ENCODE measurements around the gene PDE6G. TPM values are rescaled to one million over a fixed set of nuclear protein-coding genes. Genes with fewer than 3 reads are reported as not detected.
A peak's percentile ranks its signal among the peaks of the same experiment; 100 is the strongest.
"Not testable (repeated sequence)": the region's sequence is repeated elsewhere in the genome, so short reads cannot be mapped to it uniquely, and the experiment has no call there.

The PDE6G gene
- total RNA-seq, 2 donors from 2014 or later, result 0.50 TPM; not detected in 1

- intact Hi-C loops (cut with DNase I), result no loop called here
- DNase-seq (no peak), ATAC-seq (no peak)
Observed at GRCh38 chr17:81690066-81690465, 33.7 kb upstream of the PDE6G start.

- ATAC-seq (no peak), DNase-seq (no peak)
- intact Hi-C loops (cut with DNase I), result no loop called here
Observed at GRCh38 chr17:81688616-81689015, 32.3 kb upstream of the PDE6G start.

- DNase-seq, result no peak
- intact Hi-C loops (cut with DNase I), result no loop called here
- ATAC-seq, result no peak
Observed at GRCh38 chr17:81687770-81688541, 31.6 kb upstream of the PDE6G start.

GRCh38 chr17:81686614-81687013 lies 30.3 kb upstream of the PDE6G start:
- DNase-seq (no peak), ATAC-seq (no peak)
- intact Hi-C loops (cut with DNase I), result no loop called here

- ATAC-seq (no peak), DNase-seq (no peak)
- intact Hi-C loops (cut with DNase I), result no loop called here
Observed at GRCh38 chr17:81685108-81685507, 28.8 kb upstream of the PDE6G start.

- DNase-seq, result no peak
- ATAC-seq, result peak; percentile 2 to 39
- intact Hi-C loops (cut with DNase I), result no loop called here
Observed at GRCh38 chr17:81684442-81684911, 28.1 kb upstream of the PDE6G start.

GRCh38 chr17:81683584-81684441 lies 27.5 kb upstream of the PDE6G start, which contains the start of the genes ARL16 and HGS:
Gene ARL16, minus strand, starts transcription at chr17:81683797. Its CDS starts 44 bp downstream, at chr17:81683753.
Gene HGS, plus strand, starts transcription at chr17:81684011. Its CDS starts 56 bp downstream, at chr17:81684067.
- peak; percentile 99 for DNase-seq
- intact Hi-C loops (cut with DNase I), result no loop called here
- ATAC-seq, result peak; percentile 98 to 99

GRCh38 chr17:81683208-81683583 lies 26.9 kb upstream of the PDE6G start:
- ATAC-seq (peak; percentile 5 to 20), DNase-seq (no peak)
- intact Hi-C loops (cut with DNase I), result no loop called here

- no peak for ATAC-seq
- DNase-seq, result no peak
- intact Hi-C loops (cut with DNase I), result no loop called here
Observed at GRCh38 chr17:81682565-81683207, 26.3 kb upstream of the PDE6G start.

GRCh38 chr17:81681672-81682071 lies 25.3 kb upstream of the PDE6G start:
- ATAC-seq, result no peak
- intact Hi-C loops (cut with DNase I), result no loop called here
- no peak for DNase-seq

- no peak for DNase-seq
- intact Hi-C loops (cut with DNase I), result no loop called here
- no peak for ATAC-seq
Observed at GRCh38 chr17:81680150-81680549, 23.8 kb upstream of the PDE6G start.

- DNase-seq (no peak), ATAC-seq (peak in 1 of 2 donors; percentile 27)
- intact Hi-C loops (cut with DNase I), result no loop called here
Observed at GRCh38 chr17:81676906-81677305, 20.6 kb upstream of the PDE6G start.

- ATAC-seq; DNase-seq; intact Hi-C loops (cut with DNase I): not testable (repeated sequence)
Observed at GRCh38 chr17:81675515-81676221, 19.3 kb upstream of the PDE6G start.

GRCh38 chr17:81673561-81674258 lies 17.4 kb upstream of the PDE6G start:
- intact Hi-C loops (cut with DNase I), result no loop called here
- DNase-seq (no peak), ATAC-seq (no peak)

- no peak for DNase-seq
- no peak for ATAC-seq
- intact Hi-C loops (cut with DNase I), result no loop called here
Observed at GRCh38 chr17:81672954-81673353, 16.6 kb upstream of the PDE6G start.

GRCh38 chr17:81672504-81672903 lies 16.2 kb upstream of the PDE6G start:
- intact Hi-C loops (cut with DNase I), result no loop called here
- ATAC-seq (no peak), DNase-seq (no peak)

- ATAC-seq (no peak), DNase-seq (no peak)
- intact Hi-C loops (cut with DNase I), result no loop called here
Observed at GRCh38 chr17:81667754-81668153, 11.4 kb upstream of the PDE6G start.

All from left cardiac atrium (tissue), 4 donors.